ENCODE data around the gene C5orf34. TPM values are rescaled to one million over a fixed set of nuclear protein-coding genes. Genes with fewer than 3 reads are reported as not detected.

The C5orf34 gene
- total RNA-seq = under 1 TPM; 0.51 to 0.56 TPM

GRCh38 chr5:43514816-43515677 is at the start of gene C5orf34:
C5orf34 (minus strand) TSS chr5:43515148; CDS start chr5:43509339, 5,809 bp downstream.
- peak within 1 kb of the TSS; percentile 45 to 69 for H3K4me3 ChIP-seq
- no peaks in the 10 kb centered on the region for H3K27me3 ChIP-seq
- H3K27ac ChIP-seq = peak within 1 kb of the TSS; percentile 82 to 84
- no peaks in the 10 kb centered on the region for H3K36me3 ChIP-seq
- peaks cover 0 to 15% of the 10 kb centered on the region in 2 donors for H3K4me1 ChIP-seq
- no peak for TF ChIP-seq CTCF (IDR thresholded peaks at IDR 0.05)
- no peaks in the 10 kb centered on the region for H3K9me3 ChIP-seq
- DNase-seq (ENCODE audit: low spot score) = peak; percentile 91

GRCh38 chr5:43564289-43564850 is 49.4 kb upstream of the C5orf34 start:
- no peak for DNase-seq (ENCODE audit: low spot score)
- Histone ChIP-seq H3K27me3 (no peaks in the 10 kb centered on the region), H3K27ac (no peak overlapping the region), H3K4me1 (no peaks in the 10 kb centered on the region), H3K36me3 (no peaks in the 10 kb centered on the region), H3K4me3 (no peak overlapping the region), H3K9me3 (no peaks in the 10 kb centered on the region)
- TF ChIP-seq CTCF (IDR thresholded peaks at IDR 0.05) = no peak

- Histone ChIP-seq H3K27me3 (no peaks in the 10 kb centered on the region), H3K4me3 (no peak overlapping the region), H3K9me3 (no peaks in the 10 kb centered on the region), H3K4me1 (no peaks in the 10 kb centered on the region), H3K27ac (peak overlapping the region in 1 of 2 donors; percentile 3), H3K36me3 (no peaks in the 10 kb centered on the region)
- no peak for DNase-seq (ENCODE audit: low spot score)
- TF ChIP-seq CTCF (IDR thresholded peaks at IDR 0.05) = no peak
These were observed 48.4 kb upstream of the C5orf34 start for GRCh38 chr5:43563321-43563720.

- Histone ChIP-seq H3K9me3 (no peaks in the 10 kb centered on the region), H3K27me3 (no peaks in the 10 kb centered on the region), H3K4me3 (no peak overlapping the region), H3K4me1 (peaks cover 0 to 5% of the 10 kb centered on the region in 2 donors), H3K27ac (no peak overlapping the region), H3K36me3 (no peaks in the 10 kb centered on the region)
- no peak for TF ChIP-seq CTCF (IDR thresholded peaks at IDR 0.05)
- DNase-seq (ENCODE audit: low spot score) = no peak
These were observed 46.4 kb upstream of the C5orf34 start for GRCh38 chr5:43561356-43561755.

GRCh38 chr5:43560128-43560527 is 45.2 kb upstream of the C5orf34 start:
- peaks cover 0 to 12% of the 10 kb centered on the region in 2 donors for H3K4me1 ChIP-seq
- H3K27me3 ChIP-seq = no peaks in the 10 kb centered on the region
- no peaks in the 10 kb centered on the region for H3K36me3 ChIP-seq
- H3K4me3 ChIP-seq = no peak overlapping the region
- TF ChIP-seq CTCF (IDR thresholded peaks at IDR 0.05) = no peak
- no peak for DNase-seq (ENCODE audit: low spot score)
- H3K27ac ChIP-seq = no peak overlapping the region
- H3K9me3 ChIP-seq = no peaks in the 10 kb centered on the region

All from right atrium auricular region (tissue), 2 donors.